CD14-positive monocyte (primary cell): ENCODE measurements around the gene APLF. TPM values are rescaled to one million over a fixed set of nuclear protein-coding genes. Genes with fewer than 3 reads are reported as not detected.

Experiments used
- DNase-seq, 3 donors: peaks; one replicate each; pipeline ENCODE4 v3.0.0-alpha.2; 2011 to 2022
- H2AFZ ChIP-seq: 2 replicates; pipeline ENCODE4 v1.6.0; 2012; ENCODE audit warnings: mild to moderate bottlenecking, low read depth, low read length, inconsistent platforms; ENCODE audit not compliant: insufficient read depth, poor library complexity, severe bottlenecking
- H3K27ac ChIP-seq, 2 donors: 1 replicate in 1 of 2; 2 replicates in 1 of 2; pipeline ENCODE4 v1.5.1; 2012 to 2013; ENCODE audit warnings: low read length in 2 of 2, control low read depth in 1 of 2, inconsistent platforms in 1 of 2, low read depth in 1 of 2, mild to moderate bottlenecking in 1 of 2
- H3K27me3 ChIP-seq, 2 donors: one replicate each; pipeline versions ENCODE4 v1.6.0 to v1.6.1; 2011 to 2013; ENCODE audit warnings: low read length in 2 of 2; ENCODE audit not compliant: control insufficient read depth in 2 of 2, insufficient read depth in 2 of 2
- H3K36me3 ChIP-seq, 2 donors: replicated peaks in 1 of 2; 1 replicate in 1 of 2; 2 replicates in 1 of 2; pipeline versions ENCODE4 v1.5.1 to v1.6.1; 2012 to 2013; ENCODE audit warnings: low read length in 2 of 2, control low read depth in 1 of 2, inconsistent platforms in 1 of 2, mild to moderate bottlenecking in 1 of 2; ENCODE audit not compliant: insufficient read depth in 2 of 2, control insufficient read depth in 1 of 2
- H3K4me1 ChIP-seq, 2 donors: 1 replicate in 1 of 2; 2 replicates in 1 of 2; pipeline versions ENCODE4 v1.5.1 to v1.6.1; 2012 to 2013; ENCODE audit warnings: low read length in 2 of 2, control low read depth in 1 of 2, inconsistent platforms in 1 of 2, mild to moderate bottlenecking in 1 of 2, moderate library complexity in 1 of 2; ENCODE audit not compliant: insufficient read depth in 2 of 2, control insufficient read depth in 1 of 2
- H3K4me2 ChIP-seq: replicated peaks from 2 replicates; pipeline ENCODE3; 2012; ENCODE audit warnings: low read length, moderate library complexity, mild to moderate bottlenecking; ENCODE audit not compliant: poor library complexity, severe bottlenecking; ENCODE audit errors: extremely low read depth
- H3K4me3 ChIP-seq, 3 experiments: fragments of 200-600 bp in 1 of 3; sonication (generic) in 1 of 3; replicated peaks in 1 of 3; 1 replicate in 2 of 3; 2 replicates in 1 of 3; pipeline ENCODE4 v1.5.1; 2011 to 2013; ENCODE audit warnings: low read length in 3 of 3, mild to moderate bottlenecking in 3 of 3, control low read depth in 2 of 3, low read depth in 2 of 3, inconsistent platforms in 1 of 3, moderate library complexity in 1 of 3
- H3K79me2 ChIP-seq: 2 replicates; pipeline ENCODE4 v1.6.0; 2012; ENCODE audit warnings: mild to moderate bottlenecking, control low read depth, inconsistent platforms, low read length, moderate library complexity; ENCODE audit not compliant: insufficient read depth
- H3K9ac ChIP-seq: 2 replicates; pipeline ENCODE4 v1.6.0; 2017; ENCODE audit warnings: low read length, mild to moderate bottlenecking; ENCODE audit not compliant: insufficient read depth, poor library complexity, severe bottlenecking
- H3K9me3 ChIP-seq, 2 donors: replicated peaks in 1 of 2; 1 replicate in 1 of 2; 2 replicates in 1 of 2; pipeline versions ENCODE4 v1.5.1 to v1.6.1; 2012 to 2013; ENCODE audit warnings: low read length in 2 of 2, control low read depth in 1 of 2; ENCODE audit not compliant: control insufficient read depth in 1 of 2, insufficient read depth in 1 of 2
- H4K20me1 ChIP-seq: 2 replicates; pipeline ENCODE4 v1.6.0; 2012; ENCODE audit warnings: mild to moderate bottlenecking, low read length, control low read depth, moderate library complexity; ENCODE audit not compliant: insufficient read depth
- H3K27ac Mint-ChIP-seq, 7 donors: one replicate each; pipeline ENCODE4 v1.8.0; 2020; ENCODE audit warnings: mild to moderate bottlenecking in 7 of 7, mixed read lengths in 7 of 7, moderate library complexity in 6 of 7, inconsistent platforms in 2 of 7
- H3K27me3 Mint-ChIP-seq, 3 donors: one replicate each; pipeline ENCODE4 v1.8.0; 2021 to 2022; ENCODE audit warnings: low read depth in 3 of 3, mild to moderate bottlenecking in 3 of 3, mixed read lengths in 3 of 3, moderate library complexity in 3 of 3, inconsistent platforms in 1 of 3
- H3K36me3 Mint-ChIP-seq, 2 donors: one replicate each; pipeline ENCODE4 v1.8.0; 2020; ENCODE audit warnings: mixed read lengths in 2 of 2, inconsistent platforms in 1 of 2, mild to moderate bottlenecking in 1 of 2
- H3K4me1 Mint-ChIP-seq: one replicate; pipeline ENCODE4 v1.8.0; 2020; ENCODE audit warnings: mild to moderate bottlenecking, mixed read lengths
- H3K4me3 Mint-ChIP-seq, 2 donors: one replicate each; pipeline ENCODE4 v1.8.0; 2020; ENCODE audit warnings: mild to moderate bottlenecking in 2 of 2, mixed read lengths in 2 of 2, moderate library complexity in 1 of 2
- H3K9me3 Mint-ChIP-seq, 7 donors: one replicate each; pipeline ENCODE4 v1.8.0; 2020 to 2022; ENCODE audit warnings: mixed read lengths in 7 of 7, mild to moderate bottlenecking in 6 of 7, moderate library complexity in 6 of 7, inconsistent platforms in 2 of 7
- CTCF ChIP-seq: fragments of 200-600 bp; IDR thresholded peaks from one replicate; pipeline ENCODE4 v1.8.0; 2022; ENCODE audit warnings: antibody characterized with exemption, mild to moderate bottlenecking
- WGBS: methylation state at CpG from one replicate; pipeline ENCODE4 v1.1.5; 2013; ENCODE audit warnings: missing lambda C conversion rate; ENCODE audit not compliant: insufficient coverage; 5-methylcytosine and 5-hydroxymethylcytosine counted together
- intact Hi-C, 2 donors: fragments of 100-400 bp; cut with micrococcal nuclease; formaldehyde crosslinking; loops; one replicate each; pipeline versions ENCODE4 v1.15.0 to v1.15.1; 2023
- polyA plus RNA-seq, 3 donors: library from polyadenylated mRNA; depleted of rRNA in 1 of 3; unstranded in 2 of 3; stranded (reverse) in 1 of 3; fragments of 300-500 nt in 2 of 3; fragments of >200 nt in 1 of 3; fragmentation: Illumina TruSeq in 2 of 3; gene quantifications; 1 replicate in 2 of 3; 2 replicates in 1 of 3; pipeline ENCODE4 v1.2.3, GENCODE V29; 2012 to 2021

Gene APLF
- polyA plus RNA-seq, 3 donors = 0.77 to 1.8 (median 1.2) TPM

- H2AFZ ChIP-seq = no peak overlapping the region
- H3K4me1 ChIP-seq = peaks cover 26 to 28% of the 10 kb centered on the region in 2 donors
- H3K36me3 Mint-ChIP-seq = peaks cover 0 to 3% of the 10 kb centered on the region in 2 donors
- H3K27me3 ChIP-seq = no peaks in the 10 kb centered on the region
- no peak overlapping the region for H3K27ac Mint-ChIP-seq
- peaks cover 0 to 5% of the 10 kb centered on the region in 2 donors for H3K9me3 ChIP-seq
- intact Hi-C loops = loop anchor here in 1 of 2 donors (10.0 kb wide), 1 partner anchor 241 kb away; no protein-coding TSS in a partner anchor
- no CpG with 5 or more reads among the region's 4 CpGs for WGBS
- DNase-seq = no peak
- no peak overlapping the region for H3K4me3 ChIP-seq
- H4K20me1 ChIP-seq = no peaks in the 10 kb centered on the region
- no peaks in the 10 kb centered on the region for H3K27me3 Mint-ChIP-seq
- H3K9ac ChIP-seq = no peak overlapping the region
- peaks cover 35% of the 10 kb centered on the region for H3K4me1 Mint-ChIP-seq
- H3K9me3 Mint-ChIP-seq = peaks cover 0 to 6% (median 2%) of the 10 kb centered on the region in 7 donors
- no peaks in the 10 kb centered on the region for H3K36me3 ChIP-seq
- H3K79me2 ChIP-seq = peaks cover 2% of the 10 kb centered on the region
- no peak overlapping the region for H3K4me2 ChIP-seq
- no peak overlapping the region for H3K4me3 Mint-ChIP-seq
- TF ChIP-seq CTCF = no peak
- H3K27ac ChIP-seq = no peak overlapping the region
These were observed 31.1 kb upstream of the APLF start for GRCh38 chr2:68436270-68436669.

GRCh38 chr2:68438455-68439303 is 28.7 kb upstream of the APLF start:
- H3K4me3 Mint-ChIP-seq = peak overlapping the region in 1 of 2 donors; percentile 30

More at GRCh38 chr2:68438455-68439303, 28.7 kb upstream of the APLF start:
- WGBS = 9% methylated on average over 4 of the region's 7 CpGs
- peaks cover 2% of the 10 kb centered on the region for H3K79me2 ChIP-seq
- peaks cover 39% of the 10 kb centered on the region for H3K4me1 Mint-ChIP-seq
- H3K27ac ChIP-seq = peak overlapping the region; percentile 44 to 69
- peak overlapping the region in 1 of 3 experiments; percentile 49 for H3K4me3 ChIP-seq
- H3K9ac ChIP-seq = no peak overlapping the region
- intact Hi-C loops = loop anchor here in 1 of 2 donors (10.0 kb wide), 1 partner anchor 244 kb away; no protein-coding TSS in a partner anchor
- H3K36me3 ChIP-seq = no peaks in the 10 kb centered on the region
- H3K4me1 ChIP-seq = peaks cover 29 to 33% of the 10 kb centered on the region in 2 donors
- TF ChIP-seq CTCF = no peak
- peak overlapping the region; percentile 55 for H2AFZ ChIP-seq
- no peaks in the 10 kb centered on the region for H3K9me3 Mint-ChIP-seq
- no peaks in the 10 kb centered on the region for H4K20me1 ChIP-seq
- DNase-seq = peak; percentile 22 to 44 (median 38)
- peak overlapping the region; percentile 49 for H3K4me2 ChIP-seq
- peak overlapping the region; percentile 40 to 90 (median 85) for H3K27ac Mint-ChIP-seq
- H3K9me3 ChIP-seq = no peaks in the 10 kb centered on the region
- H3K36me3 Mint-ChIP-seq = no peaks in the 10 kb centered on the region
- H3K27me3 Mint-ChIP-seq = no peaks in the 10 kb centered on the region
- H3K27me3 ChIP-seq = no peaks in the 10 kb centered on the region
